Stimulated activated CD8-positive, alpha-beta memory T cell treated with anti-CD3 and anti-CD28 coated beads, Interleukin-12 subunit alpha, Interleukin-12 subunit beta, amount 100 ng/mL, for 4 hours (primary cell): ENCODE measurements around the gene TFDP3.

ENCODE experiments used
- DNase-seq: peaks from one replicate; pipeline ENCODE4 v3.0.0-alpha.2; 2020; ENCODE audit warnings: low read depth

Gene TFDP3

DNA sequence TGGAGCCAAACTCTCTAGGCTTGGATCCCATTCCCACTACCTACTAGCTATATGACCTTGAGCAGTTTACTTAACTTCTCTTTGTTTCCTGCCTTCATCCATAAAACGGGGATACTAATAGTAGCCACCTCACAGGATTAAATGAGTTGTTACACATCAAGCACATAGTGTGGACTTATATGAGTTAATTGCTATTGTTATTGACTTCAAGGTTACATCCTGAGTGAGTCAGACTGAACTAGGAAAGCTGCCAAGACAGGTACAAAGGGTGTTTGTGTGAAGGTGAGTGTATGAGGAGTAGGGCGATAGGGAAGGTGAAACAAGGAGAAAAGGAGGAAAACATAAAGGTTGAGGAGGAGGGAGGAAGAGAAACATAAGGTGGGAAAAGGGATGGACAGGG lies 32.2 kb downstream of the TFDP3 start:
- no peak for DNase-seq

DNA sequence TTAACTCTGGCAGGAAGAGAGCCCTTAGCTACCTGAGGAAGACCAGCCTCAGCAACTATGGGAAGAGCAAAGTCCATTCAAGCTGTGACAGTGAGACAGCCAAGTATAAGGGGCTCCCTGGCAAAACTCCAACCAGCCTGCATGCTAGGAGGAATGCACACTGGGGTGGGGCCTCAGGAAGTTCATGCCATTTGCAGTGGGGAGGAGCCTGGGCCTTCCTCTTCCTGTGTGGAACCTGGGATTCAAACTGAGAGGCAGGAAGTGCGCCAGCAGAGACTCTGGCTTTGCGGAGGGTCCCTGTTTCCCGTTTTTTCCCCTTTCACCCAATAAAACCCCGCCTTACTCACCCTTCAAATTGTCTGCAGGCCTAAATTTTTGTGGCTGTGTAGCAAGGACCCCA lies 33.0 kb downstream of the TFDP3 start:
- no peak for DNase-seq

DNA sequence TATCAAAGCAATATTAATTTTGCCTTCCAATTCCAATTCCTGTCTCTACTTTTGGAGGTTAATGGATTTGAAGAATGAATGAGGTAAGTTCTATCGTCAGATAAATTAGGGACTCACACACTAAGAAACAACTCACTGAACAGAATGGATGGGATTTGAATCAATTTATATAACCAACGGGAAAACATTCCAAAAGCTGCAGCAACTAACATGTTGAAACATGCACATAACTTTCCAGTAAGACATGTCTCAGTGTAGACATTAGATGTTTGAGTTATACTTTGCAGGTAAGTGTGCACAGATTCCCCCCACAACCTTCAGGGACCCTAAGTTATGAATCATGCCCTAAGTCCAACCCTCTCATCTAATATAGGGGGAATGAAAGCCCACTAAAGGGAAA lies 34.3 kb downstream of the TFDP3 start:
- no peak for DNase-seq

DNA sequence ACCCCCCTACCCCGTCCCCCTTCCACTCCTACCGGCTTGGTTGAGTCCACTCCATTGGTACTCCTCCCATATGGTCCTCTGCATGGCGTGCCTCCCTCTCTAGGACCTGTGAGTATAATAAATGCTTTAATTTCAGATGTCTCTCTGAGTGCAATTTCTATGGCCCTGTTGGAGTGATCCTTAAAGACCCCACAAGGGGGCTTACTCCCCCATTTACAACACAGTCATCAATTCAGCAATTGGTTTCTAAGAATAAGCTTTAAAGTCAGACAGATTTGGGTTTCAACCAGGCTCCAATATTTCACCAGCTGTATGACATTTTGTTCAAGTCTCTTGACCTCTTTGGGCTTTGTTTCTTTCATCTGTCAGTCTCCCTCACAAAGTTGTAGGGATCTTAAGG lies 38.7 kb downstream of the TFDP3 start:
- DNase-seq = no peak

DNA sequence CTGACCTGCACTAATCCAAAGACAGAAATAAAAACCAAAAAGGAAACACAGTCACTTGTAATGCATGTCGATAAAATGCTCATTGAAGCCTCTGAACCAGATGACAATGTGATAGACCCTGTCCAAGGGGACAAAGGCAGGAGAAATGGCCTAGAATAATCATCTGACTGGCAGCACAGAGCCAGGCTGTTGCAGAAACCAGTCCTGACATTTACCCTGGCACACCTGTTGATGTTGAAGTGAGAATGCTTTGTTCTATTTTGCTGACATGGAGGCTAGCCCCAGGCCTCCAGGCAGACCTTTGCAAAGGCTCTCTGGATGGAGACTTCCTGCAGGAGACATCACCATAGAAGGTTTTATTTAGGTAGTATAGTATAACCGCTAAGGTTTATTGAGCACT lies 41.0 kb downstream of the TFDP3 start:
- no peak for DNase-seq

DNA sequence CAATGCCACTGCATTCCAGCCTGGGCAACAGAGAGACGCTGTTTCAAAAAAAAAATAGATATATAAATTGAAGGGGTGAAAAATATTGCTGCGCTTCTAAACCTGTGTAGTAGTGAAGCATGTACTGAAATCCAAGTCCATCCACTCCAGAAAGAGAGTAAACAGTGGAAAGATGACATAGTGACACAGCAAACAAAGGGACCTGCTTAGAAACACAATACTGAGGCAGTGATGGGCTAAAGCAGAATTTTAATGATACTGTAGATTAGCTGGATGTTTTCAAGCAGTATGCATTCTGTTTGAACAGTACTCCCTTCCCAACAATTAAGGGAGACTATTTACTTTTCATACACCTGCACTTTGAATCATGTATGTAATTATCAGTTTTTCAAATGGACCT lies 42.5 kb downstream of the TFDP3 start:
- no peak for DNase-seq

DNA sequence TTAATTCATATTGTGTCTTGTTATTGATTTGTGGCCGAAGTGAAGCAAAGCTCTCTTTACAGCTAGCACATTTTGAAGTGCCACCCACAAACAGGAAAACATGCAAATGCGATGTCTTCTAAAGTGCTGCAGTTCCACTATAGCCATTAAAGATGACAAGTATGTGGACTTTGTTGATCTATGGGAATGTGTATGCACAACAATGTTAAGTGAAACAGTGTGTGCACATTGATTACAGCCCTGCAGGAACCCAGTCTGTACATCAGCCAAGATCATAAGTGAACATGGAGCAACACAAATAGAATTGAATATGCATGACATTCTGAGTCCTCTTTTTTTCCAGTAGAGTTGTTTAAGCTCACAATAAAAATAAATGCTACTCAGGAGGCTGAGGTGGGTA lies 43.0 kb downstream of the TFDP3 start:
- DNase-seq = no peak

DNA sequence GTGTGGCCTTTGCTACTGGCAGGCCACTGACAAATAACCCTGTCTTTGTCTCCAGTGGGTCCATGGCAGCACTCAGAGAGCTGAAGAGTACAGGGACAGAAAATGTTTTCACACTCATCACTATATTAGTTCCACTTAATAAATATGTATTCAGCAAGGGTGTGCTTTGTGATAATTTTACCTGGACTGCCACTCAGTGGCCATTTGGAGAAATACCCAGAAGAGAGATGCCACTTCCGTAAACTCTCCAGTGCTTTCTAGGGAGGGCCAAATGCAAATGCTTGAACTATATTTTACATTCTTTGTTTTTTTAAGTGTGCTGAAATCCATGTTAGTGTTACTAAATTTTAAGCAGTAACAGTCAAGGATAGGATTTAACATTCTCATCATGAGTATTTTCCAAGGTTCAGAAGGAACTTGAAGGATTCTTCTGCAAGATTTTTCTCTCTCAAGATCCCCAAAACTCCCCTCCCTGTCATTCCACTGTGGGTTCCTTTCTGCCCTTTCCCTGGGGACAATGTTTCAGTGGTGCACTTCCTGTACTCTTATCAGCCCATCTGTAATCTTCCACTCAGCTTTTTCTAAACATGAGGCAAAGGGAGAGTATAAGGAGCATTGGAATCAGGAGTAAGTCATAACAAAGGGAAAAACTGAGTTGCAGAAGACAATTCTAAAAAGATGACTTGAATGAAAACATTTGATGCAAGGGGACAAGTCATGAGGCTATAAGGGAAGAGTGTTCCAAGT lies 46.0 kb downstream of the TFDP3 start:
- DNase-seq = no peak
